CD1c-positive myeloid dendritic cell (primary cell): ENCODE data around the gene SLC26A3.

ENCODE experiments used
- DNase-seq: peaks from one replicate; pipeline ENCODE4 v3.0.0-alpha.2; 2016; ENCODE audit errors: extremely low spot score

SLC26A3 gene

DNA sequence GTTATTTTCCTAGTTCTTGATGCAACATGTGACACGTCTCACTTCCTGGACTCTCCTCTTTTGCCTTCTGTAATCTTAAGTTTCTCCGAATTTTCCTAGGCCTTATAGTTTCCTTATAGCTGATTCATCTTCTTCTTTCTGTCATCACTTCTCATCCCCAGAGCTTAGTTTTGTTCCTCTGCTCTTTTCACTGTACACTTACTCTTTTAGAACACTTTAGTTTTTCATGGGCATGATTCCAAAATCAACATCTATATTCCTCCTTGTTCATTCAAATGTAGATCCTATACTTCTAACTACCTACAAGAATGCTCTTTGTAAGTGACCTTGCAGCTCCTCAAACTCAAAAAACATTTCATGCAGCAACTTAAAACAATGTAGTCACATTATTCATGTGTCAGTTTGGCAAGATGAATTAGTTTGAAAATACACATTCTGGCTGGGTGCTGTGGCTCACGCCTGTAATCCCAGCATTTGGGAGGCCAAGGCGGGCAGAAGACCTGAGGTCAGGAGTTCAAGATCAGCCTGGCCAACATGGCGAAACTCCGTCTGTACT lies 13.1 kb upstream of the SLC26A3 start:
- no peak for DNase-seq

DNA sequence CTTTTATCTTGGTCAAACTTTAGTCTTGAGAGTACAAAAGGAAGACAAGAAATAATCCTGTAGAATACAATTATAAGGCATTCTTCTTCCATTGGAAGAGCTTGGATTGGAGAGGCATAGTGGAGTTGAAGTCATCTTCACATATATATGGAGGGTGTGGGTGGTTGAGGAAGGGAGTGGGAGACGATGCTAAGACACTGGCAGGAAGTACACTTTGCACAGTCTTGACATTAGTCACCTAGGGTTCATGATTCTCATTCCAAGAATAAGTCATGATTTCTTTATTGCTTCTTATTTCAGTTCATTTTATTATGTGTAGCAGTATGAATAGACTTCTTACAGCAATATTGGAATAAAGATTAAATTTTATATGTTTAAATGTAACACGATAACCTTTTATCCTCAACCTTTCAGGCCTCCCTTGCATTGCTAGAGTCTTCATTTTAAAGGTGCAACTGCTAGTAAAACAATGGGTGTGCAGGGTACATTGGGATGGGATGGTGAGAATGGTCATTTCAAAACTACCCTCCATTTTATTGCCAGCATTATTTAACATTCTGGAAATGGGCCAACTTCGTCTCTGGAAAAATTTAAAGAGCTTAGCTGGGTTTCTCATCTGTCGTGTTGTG lies 12.3 kb upstream of the SLC26A3 start:
- DNase-seq, result peak; percentile 13

DNA sequence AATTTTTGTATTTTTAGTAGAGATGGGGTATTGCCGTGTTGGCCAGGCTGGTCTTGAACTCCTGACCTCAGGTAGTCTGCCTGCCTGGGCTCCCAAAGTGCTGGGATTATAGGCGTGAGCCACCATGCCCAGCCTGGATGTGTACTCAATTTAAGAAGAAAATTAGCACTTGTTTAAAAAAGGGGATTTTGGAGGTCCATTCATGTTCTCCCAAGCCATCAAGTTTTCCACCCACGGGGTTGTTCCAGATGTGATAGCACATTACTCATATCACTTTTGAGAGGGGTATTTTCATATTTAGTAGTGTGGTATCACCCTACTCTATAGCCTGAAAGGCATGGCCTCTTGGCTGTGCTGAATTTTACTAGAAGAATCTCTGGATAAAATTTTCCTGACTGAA lies 10.5 kb upstream of the SLC26A3 start:
- DNase-seq, result no peak

DNA sequence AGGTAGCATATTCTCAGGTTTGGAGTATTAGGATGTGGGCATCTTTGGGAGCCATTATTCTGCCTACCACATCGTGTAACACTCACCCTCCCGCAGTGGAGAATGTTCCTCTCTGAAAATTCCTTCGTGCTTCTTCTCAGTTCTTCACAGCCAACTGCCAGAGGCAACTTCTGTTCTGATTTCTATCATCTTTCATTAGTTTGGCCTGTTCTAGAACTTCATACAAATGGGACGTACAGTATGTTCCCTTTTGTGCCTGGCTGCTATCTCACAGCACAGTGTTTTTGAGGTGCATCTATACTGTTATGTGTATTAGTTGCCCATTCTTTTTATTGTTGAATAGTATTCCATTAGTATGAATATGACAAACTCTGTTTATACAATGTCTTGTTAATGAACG lies 8.9 kb upstream of the SLC26A3 start:
- no peak for DNase-seq

DNA sequence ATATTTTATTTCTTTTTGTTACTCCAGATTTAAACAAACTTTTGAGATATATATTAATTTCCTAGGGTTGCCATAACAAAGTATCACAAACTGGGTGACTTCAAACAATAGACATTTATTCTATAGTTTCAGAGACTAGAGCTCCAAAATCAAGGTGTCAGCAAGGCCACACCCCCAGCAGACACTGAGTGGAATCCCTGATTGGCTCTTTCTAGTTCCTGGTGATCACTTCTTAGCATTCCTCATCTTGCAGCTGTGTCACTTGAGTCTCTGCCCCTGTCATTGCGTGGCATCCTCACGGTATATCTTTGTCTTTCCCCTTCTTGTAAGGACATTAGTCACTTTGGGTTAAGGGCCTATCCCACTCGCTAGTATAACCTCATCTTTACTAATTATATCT lies 7.6 kb upstream of the SLC26A3 start:
- DNase-seq, result no peak

DNA sequence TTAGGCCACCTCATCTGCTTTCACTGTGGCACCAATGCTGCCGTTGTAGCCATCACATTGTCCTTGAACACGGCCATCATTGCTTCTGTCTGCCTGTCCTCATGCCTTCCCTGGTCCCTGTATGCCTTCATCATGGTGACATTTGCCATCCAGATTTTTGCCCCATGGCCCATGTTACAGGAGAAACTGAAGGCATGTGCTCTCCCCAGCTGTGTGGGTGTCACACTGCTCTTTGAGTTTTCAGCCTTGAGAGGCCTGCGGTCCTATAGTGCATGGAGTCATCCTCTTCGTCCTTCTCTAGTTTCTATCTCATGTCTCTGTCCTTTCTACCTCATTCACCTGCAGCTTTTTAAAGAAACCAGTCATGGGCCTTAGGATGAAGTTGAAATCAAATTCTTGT lies 6.2 kb upstream of the SLC26A3 start:
- DNase-seq, result no peak

DNA sequence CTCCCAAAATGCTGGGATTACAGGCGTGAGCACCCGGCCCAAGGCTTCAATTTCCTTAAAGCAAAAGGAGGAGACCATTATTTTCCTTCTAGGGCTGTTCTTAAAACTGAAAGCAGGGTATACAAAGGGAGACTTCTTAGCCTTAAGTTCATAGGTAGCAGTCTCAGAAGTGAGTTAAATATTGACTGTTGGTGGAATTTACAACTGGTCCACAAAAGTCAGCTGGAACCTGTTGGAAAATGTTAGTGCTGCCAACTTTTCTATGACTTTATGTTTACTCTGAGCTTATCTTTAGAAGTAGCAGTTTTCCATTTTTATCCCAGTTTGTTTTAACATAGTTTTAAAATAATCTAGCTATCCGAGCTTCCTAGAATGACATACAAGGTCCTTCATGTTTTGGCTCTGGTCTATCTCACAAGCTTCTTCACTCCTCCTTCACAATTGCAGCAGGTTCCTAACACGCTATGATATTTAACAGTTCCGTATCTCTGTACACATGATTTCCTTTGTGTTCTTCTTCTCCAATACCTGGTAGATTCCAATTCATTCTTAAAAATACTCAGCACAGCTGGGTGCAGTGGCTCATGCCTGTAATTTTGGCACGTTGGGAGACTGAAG lies 3.3 kb downstream of the SLC26A3 start:
- no peak for DNase-seq

DNA sequence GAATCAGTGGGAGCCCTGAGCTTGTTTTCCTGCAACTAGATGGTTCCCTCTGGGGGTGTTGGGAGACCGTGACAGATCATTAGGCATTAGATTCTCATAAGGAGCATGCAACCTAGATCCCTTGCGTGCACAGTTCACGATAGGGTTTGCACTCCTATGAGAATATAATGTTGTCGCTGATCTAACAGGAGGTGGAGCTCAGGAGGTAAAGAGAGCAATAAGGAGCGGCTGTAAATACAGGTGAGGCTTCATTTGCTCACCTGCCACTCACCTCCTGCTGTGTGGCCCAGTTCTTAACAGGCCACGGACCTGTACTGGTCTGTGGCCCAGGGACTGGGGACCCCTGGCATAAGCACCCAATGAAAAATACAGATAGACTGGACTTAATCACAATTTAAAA lies 10.7 kb downstream of the SLC26A3 start:
- no peak for DNase-seq

DNA sequence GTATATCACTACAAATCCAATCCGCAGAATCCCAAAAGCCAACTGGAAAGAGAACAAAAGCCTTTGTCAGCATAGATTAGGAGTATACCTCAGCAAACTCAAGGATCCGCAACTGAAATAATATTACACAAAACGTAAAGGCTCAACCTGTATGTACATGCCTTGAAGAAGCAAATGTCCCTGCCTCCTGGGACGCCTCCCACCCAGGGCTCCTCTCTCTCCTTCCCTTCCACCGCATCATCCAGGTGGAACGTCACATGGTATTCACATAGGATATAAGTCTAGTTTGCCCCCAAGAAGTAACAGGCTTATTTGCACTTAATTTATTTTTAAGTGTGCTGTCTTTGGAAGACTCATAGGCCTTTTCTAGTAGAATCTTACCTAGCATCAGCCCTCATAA lies 13.4 kb downstream of the SLC26A3 start:
- DNase-seq, result no peak

DNA sequence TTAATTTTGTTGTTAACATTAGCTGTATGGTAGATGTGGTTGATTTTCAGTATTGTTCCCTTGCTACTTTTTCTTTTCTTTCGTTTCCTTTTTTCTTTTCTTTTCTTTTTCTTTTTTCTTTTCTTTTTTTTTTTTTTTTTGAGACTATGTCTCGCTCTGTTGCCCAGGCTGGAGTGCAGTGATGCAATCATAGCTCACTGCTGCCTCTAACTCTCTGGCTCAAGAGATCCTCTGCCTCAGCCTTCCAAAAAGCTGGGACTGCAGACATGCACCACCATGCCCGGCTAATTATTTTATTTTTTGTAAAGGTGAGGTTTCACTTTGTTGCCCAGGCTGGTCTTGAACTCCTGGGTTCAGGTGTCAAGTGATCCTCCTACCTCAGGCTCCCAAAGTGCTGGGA lies 14.4 kb downstream of the SLC26A3 start:
- no peak for DNase-seq

DNA sequence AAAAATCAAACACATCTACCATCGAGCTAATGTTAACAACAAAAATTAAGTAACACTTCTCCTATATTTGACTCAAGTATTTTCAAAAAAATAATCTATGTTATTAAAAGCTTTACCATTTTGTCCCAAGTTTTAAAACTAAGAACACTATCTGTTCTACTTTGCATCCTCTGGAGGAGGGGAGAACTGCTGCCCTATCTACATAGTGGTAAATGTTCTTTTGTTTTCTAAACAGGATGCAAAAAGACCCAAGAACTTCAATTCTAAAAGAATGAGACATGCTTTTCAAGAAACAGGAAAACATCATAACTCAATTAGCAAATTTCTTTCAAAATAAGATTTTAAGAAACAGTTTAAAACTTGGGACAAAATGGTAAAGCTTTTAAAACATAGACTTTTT lies 14.8 kb downstream of the SLC26A3 start:
- DNase-seq, result no peak

DNA sequence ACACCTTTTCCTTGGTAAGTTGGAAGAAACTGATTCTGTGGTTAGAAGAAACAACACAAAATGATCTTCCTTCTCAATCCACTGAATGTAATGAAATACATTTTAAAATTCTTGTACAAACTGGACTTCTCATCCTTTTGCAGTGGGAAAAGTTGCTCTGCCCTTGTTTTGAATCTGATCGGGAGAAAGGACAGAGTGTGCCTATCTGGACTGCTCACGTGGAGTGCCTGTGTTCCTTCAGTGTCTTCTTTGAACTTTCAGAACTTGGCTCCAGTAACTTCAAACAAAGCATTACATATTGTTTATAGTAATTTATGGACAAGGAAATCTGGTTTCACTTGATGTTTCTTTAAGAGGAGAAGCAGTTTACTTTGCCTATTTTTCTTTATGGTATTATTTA lies 17.1 kb downstream of the SLC26A3 start:
- no peak for DNase-seq

DNA sequence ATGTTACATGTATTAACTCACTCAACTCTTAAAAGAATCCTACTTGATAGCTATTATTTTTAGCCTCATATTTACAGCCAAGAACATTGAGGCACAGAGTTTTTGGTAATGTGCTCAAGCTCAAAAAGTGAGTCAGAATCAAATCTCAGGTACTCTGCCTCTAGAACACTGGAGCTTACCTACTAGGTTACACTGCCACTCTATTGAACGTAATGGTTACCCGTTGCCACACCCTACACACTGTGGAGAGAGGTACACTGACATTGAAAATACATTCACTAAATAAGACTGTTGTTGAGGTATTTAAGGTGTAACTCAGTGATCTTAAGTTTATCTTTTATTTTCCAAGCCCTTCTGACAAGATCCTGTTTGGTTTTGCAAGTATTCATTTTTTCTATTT lies 17.9 kb downstream of the SLC26A3 start:
- no peak for DNase-seq

DNA sequence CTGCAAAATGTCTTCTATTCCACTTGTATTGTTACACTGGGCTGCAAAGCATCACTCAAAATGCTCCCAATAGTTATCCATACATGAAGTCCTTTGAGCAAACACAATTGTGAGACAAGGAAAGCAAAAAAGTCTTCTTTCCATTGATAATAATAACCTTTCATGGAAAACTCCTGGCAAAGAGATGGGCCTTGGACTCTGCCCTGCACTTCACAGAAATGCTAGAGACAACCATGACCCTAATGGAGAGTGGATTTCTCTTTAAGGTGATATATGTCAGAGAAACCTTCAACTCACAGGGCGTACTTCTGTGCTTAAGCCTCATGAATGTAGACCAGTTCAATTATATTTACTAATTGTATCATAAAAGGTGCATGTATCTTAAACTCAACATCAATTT lies 19.4 kb downstream of the SLC26A3 start:
- no peak for DNase-seq

DNA sequence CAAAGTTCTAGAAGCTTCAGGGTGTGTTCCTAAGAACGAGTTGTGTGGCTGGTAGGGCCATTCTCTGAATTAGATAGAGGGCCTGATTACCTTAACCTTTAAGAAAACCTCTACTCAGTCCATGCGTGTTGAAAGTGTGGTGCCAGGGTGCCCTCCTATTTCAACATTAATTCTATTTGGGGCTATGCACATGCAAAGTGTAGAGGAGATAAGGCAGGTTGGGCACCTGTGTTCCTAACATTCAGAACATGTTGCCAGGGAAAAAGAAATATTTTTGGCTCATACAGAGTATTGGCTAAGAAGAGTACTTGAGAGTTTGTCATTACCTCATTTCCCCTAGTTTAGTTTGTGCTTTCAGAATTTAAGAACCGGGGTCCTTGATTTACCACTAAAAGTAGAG lies 20.6 kb downstream of the SLC26A3 start:
- no peak for DNase-seq

DNA sequence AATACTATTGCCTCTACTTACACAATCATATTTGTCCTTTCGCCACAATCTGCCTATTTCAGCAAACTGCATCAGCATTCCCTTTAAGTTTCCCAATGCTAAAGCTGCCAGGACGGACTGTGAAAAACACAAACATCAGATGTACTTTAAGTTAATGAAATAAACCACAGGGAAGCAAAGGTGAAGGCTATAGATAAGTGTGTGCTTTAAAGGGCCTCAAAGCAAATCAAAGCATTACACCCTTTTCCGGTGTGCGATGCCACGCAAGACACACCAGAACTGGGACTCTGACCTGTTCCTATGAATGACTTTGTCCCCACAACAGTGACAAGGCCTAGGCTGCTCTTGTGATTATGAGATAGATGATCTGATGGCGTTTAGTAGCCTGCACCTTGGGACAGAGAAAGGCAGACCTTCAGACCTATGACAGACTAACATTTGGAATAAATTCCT lies 23.4 kb downstream of the SLC26A3 start:
- no peak for DNase-seq

DNA sequence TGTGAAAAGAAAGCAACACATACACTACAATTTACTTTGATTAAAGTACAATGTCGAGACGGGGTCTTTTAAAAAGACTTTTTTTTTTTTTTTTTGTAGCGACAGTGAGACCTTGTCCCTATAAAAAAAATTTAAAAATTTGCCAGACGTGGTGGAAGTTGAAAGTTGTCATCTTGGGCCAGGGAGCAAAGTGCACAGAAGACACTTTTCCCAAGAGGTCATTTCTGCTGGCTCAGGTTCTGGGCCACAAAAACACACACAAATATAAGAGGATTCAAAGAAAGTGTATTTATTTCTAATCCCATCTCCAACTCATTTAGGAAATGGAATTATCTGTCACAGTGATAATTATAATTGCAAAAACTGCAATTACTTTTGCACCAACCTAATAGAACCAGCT lies 24.7 kb downstream of the SLC26A3 start:
- no peak for DNase-seq

DNA sequence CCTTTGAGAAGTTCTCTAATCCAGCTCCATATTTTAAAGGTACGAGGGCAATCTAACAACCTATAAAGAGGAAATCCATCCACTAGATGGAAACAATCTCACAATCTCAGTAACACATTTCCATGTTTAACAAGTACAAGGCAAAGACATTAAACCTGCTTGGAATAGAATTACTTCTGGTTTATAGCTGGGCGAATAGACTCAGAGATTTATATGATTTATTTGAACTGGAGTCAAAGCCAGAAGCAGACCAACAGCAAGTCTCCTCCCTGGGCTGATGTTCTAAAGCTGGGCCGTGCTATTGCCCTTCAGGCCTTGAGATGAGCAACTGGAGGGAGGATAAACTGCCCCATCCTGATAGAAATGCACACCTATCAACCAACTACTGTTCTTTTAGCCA lies 25.3 kb downstream of the SLC26A3 start:
- no peak for DNase-seq

DNA sequence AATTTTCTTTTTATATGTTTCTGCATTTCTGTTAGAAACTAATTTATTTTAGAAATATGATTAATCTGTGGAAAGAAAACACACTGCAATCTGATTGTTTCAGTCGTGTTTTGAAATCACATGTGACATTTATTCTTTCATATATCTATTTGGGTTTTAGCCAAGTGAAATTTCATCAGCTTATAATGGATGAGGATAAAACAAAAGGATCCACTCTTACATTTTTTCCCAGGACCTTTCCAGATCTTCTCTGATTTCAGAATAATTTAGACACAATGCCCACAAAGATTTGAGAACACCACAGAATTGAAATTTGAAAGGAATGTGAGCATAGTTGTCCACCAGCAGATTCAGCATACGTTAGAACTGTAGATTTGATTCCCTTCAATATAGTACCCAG lies 30.0 kb downstream of the SLC26A3 start:
- no peak for DNase-seq

DNA sequence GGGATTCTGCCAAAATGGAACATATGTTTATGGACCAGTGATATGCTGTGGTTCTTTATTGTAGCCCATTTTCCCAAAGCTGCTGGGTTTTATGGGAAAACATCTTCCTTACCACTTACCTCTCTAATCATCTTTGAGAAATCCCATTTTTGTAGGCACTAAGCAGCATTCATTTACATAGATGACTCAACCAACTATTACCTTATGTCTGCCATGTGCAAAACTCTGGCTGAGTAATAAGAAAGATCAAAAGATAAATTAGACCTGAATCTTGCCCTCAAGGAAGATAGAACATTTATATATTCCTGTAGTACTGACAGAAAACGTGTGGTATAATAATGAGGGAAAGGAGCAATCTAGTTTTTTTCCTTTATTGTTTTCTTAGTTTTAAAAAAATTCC lies 34.8 kb downstream of the SLC26A3 start:
- DNase-seq, result no peak

DNA sequence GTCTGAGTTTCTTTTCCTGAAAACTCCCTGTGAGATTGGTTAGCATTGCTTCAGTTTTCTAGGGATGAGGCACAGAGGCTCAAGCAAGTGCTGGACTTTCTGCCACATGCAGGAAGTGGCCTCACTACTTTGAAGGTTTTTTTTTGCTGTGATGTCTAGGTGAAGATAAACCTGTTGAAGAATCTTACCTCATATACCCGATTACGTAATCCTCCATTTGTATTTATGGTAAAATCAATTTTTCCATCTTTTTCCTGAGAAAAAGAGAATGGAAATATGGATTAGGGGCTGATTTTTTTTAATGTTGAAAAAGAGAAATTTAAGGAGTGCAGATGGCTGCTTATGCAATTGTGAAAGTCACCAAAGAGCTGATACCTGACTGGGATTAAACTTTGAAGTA lies 35.6 kb downstream of the SLC26A3 start:
- DNase-seq, result no peak

DNA sequence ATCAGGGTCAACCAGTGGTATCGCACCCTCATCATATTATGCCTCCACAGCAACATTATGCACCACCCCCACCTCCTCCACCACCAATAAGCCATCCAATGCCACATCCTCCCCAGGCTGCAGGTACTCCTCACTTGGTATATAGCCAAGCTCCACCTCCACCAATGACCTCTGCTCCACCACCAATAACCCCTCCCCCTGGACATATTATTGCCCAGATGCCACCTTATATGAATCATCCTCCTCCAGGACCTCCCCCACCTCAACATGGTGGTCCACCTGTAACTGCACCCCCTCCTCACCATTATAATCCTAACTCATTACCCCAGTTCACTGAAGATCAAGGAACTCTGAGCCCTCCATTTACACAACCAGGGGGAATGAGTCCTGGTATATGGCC lies 44.4 kb downstream of the SLC26A3 start:
- no peak for DNase-seq

DNA sequence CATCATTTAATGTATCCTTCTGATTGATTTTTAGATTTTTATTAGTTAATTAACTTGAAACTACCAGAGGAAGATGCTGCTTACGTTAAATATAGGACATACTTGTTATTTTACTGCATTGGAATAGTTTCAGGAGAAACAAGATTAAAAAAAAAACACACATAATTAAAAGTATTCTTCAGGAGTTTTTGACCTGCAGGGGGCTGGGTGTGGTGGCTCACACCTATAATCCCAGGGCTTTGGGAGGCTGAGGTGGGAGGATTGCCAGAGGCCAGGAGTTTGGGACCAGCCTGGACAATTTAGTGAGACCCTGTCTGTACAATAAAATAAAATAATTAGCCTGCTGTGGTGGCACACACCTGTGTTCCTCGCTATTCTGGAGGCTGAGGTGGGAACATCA lies 48.4 kb downstream of the SLC26A3 start:
- no peak for DNase-seq

DNA sequence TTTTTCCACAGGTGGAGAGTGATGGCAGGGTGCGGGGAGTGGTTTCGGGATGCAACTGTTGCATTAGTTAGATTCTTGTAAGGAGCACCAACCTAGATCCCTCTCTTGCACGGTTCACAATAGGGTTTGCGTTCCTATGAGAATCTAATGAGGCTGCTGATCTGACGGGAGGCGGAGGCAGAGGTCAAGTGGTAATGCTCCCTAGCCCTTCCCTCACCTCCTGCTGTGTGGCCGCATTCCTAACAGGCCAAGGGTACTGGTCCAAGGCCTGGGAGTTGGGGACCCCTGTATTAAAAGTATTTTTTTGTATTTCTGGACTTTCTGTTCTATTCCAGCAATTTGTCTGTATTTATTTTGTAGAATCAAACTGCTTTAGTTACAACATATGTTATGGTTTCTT lies 51.9 kb downstream of the SLC26A3 start:
- DNase-seq, result no peak
